CD4-positive, alpha-beta T cell (primary cell): Measurements from ENCODE around the gene NIM1K. TPM values are rescaled to one million over a fixed set of nuclear protein-coding genes. Genes with fewer than 3 reads are reported as not detected.
"Not testable (repeated sequence)": the region's sequence is repeated elsewhere in the genome, so short reads cannot be mapped to it uniquely, and the experiment has no call there.

ENCODE experiments used
- ATAC-seq: fragments of 200-7000 bp; cut with Tn5 transposase; one replicate; pipeline ENCODE4 v1.10.0; 2022; ENCODE audit warnings: mild to moderate bottlenecking; ENCODE audit not compliant: poor library complexity
- CTCF ChIA-PET: fragments of 350-600 bp; sonication (Branson Sonifier 250); formaldehyde crosslinking; loops from one replicate; lab custom pipeline; 2021; ENCODE audit warnings: antibody characterized with exemption, inconsistent platforms; lab: Charles Lee
- POLR2A ChIA-PET: fragments of 350-600 bp; sonication (Branson Sonifier 250); formaldehyde crosslinking; loops from one replicate; lab custom pipeline; 2021; ENCODE audit warnings: antibody characterized with exemption, inconsistent platforms; lab: Charles Lee
- DNase-seq, 14 experiments: peaks; one replicate each; pipeline ENCODE4 v3.0.0-alpha.2; 2013 to 2020; ENCODE audit warnings: mixed read lengths in 2 of 14
- H3K27ac ChIP-seq, 2 donors: one replicate each; pipeline versions ENCODE4 v1.5.1 to v1.7.0; 2013; ENCODE audit warnings: low read length in 2 of 2, low read depth in 1 of 2, mild to moderate bottlenecking in 1 of 2
- H3K27me3 ChIP-seq, 2 experiments: 1 replicate in 1 of 2; 2 replicates in 1 of 2; pipeline versions ENCODE4 v1.6.1 to v1.7.0; 2013; ENCODE audit warnings: low read length in 2 of 2, control low read depth in 1 of 2, mild to moderate bottlenecking in 1 of 2, moderate library complexity in 1 of 2; ENCODE audit not compliant: insufficient read depth in 2 of 2, control insufficient read depth in 1 of 2
- H3K36me3 ChIP-seq: one replicate; pipeline ENCODE4 v1.6.1; 2013; ENCODE audit warnings: low read length, control low read depth; ENCODE audit not compliant: insufficient read depth
- H3K4me1 ChIP-seq: one replicate; pipeline ENCODE4 v1.6.1; 2013; ENCODE audit warnings: low read length, control low read depth; ENCODE audit not compliant: insufficient read depth
- H3K4me3 ChIP-seq: one replicate; pipeline ENCODE4 v1.5.1; 2013; ENCODE audit warnings: mild to moderate bottlenecking, low read length, moderate library complexity
- H3K9me3 ChIP-seq, 2 experiments: 1 replicate in 1 of 2; 2 replicates in 1 of 2; pipeline versions ENCODE4 v1.6.1 to v1.7.0; 2013; ENCODE audit warnings: low read length in 2 of 2, mild to moderate bottlenecking in 2 of 2, control low read depth in 1 of 2, moderate library complexity in 1 of 2; ENCODE audit not compliant: control insufficient read depth in 1 of 2, insufficient read depth in 1 of 2
- H3K27ac Mint-ChIP-seq: one replicate; pipeline ENCODE4 v1.8.0; 2020; ENCODE audit warnings: mixed read lengths
- H3K27me3 Mint-ChIP-seq: one replicate; pipeline ENCODE4 v1.8.0; 2021; ENCODE audit warnings: mixed read lengths
- H3K36me3 Mint-ChIP-seq: one replicate; pipeline ENCODE4 v1.8.0; 2021; ENCODE audit warnings: low read depth, mixed read lengths
- H3K4me1 Mint-ChIP-seq: one replicate; pipeline ENCODE4 v1.8.0; 2021; ENCODE audit warnings: low read depth, mixed read lengths
- H3K4me3 Mint-ChIP-seq: one replicate; pipeline ENCODE4 v1.8.0; 2020; ENCODE audit warnings: mild to moderate bottlenecking, mixed read lengths
- H3K9me3 Mint-ChIP-seq: one replicate; pipeline ENCODE4 v1.8.0; 2020; ENCODE audit warnings: mixed read lengths
- intact Hi-C, 2 experiments: fragments of 100-400 bp; cut with DNase I in 1 of 2; cut with micrococcal nuclease in 1 of 2; formaldehyde crosslinking; loops; one replicate each; pipeline versions ENCODE4 v1.15.1 to v1.9.0; 2023 to 2025; cut with DNase I, micrococcal nuclease
- total RNA-seq, 174 experiments: library from RNA in 2 of 174; stranded (reverse) in 2 of 174; gene quantifications; one replicate each; pipeline ENCODE4 v1.2.3 and lab custom pipeline; 2021 to 2026
- TF ChIP-seq, protein P1 (sequence below): fragments of 200-600 bp; IDR thresholded peaks from one replicate; pipeline ENCODE4 v1.8.0; 2022; ENCODE audit warnings: antibody characterized with exemption, mild to moderate bottlenecking

The NIM1K gene
- total RNA-seq, 2 experiments from 2014 or later, result 0.08 to 0.44 TPM

- CTCF ChIA-PET, result no interaction called here
- DNase-seq (no peak), ATAC-seq (no peak)
- Mint-ChIP-seq H3K27me3 (no peaks in the 10 kb centered on the region), H3K27ac (no peak overlapping the region), H3K4me1 (peaks cover 8% of the 10 kb centered on the region), H3K9me3 (no peaks in the 10 kb centered on the region), H3K36me3 (peaks cover 74% of the 10 kb centered on the region), H3K4me3 (no peak overlapping the region)
- Histone ChIP-seq H3K27ac (no peak overlapping the region), H3K4me3 (no peak overlapping the region), H3K4me1 (no peaks in the 10 kb centered on the region), H3K9me3 (no peaks in the 10 kb centered on the region), H3K36me3 (peaks cover 37% of the 10 kb centered on the region), H3K27me3 (no peaks in the 10 kb centered on the region)
- intact Hi-C loops, result no loop called here
- TF ChIP-seq, protein P1, sequence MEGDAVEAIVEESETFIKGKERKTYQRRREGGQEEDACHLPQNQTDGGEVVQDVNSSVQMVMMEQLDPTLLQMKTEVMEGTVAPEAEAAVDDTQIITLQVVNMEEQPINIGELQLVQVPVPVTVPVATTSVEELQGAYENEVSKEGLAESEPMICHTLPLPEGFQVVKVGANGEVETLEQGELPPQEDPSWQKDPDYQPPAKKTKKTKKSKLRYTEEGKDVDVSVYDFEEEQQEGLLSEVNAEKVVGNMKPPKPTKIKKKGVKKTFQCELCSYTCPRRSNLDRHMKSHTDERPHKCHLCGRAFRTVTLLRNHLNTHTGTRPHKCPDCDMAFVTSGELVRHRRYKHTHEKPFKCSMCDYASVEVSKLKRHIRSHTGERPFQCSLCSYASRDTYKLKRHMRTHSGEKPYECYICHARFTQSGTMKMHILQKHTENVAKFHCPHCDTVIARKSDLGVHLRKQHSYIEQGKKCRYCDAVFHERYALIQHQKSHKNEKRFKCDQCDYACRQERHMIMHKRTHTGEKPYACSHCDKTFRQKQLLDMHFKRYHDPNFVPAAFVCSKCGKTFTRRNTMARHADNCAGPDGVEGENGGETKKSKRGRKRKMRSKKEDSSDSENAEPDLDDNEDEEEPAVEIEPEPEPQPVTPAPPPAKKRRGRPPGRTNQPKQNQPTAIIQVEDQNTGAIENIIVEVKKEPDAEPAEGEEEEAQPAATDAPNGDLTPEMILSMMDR, result no peak
- POLR2A ChIA-PET, result interaction anchor here (0.6 kb wide), 1 partner anchor 62 kb away, joined by 3 read pairs; no protein-coding TSS in a partner anchor
Measured at GRCh38 chr5:43174586-43174985, 17.4 kb upstream of the NIM1K start.

DNA sequence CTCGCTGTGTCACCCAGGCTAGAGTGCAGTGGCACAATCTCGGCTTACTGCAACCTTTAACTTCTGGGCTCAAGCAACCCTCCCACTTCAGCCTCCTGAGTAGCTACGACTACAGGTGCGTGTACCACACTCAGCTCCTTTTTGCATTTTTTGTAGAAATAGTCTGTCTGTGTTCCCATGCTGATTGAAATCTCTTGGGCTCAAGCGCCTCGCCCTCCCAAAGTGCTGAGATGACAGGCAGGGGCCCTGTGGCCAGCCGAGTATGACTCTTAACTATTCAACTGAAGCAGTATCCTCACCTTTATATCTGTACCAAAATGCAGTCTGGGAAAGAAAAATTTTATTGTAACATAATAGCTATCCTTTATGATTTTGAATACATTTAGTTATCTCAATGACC, 12.2 kb upstream of the NIM1K start:
- ATAC-seq (no peak), DNase-seq (no peak)
- H3K4me1 Mint-ChIP-seq, result peaks cover 1% of the 10 kb centered on the region
- Histone ChIP-seq H3K27me3 (no peaks in the 10 kb centered on the region), H3K4me1 (no peaks in the 10 kb centered on the region), H3K36me3 (peaks cover 11% of the 10 kb centered on the region), H3K4me3 (no peak overlapping the region), H3K27ac (no peak overlapping the region), H3K9me3 (no peaks in the 10 kb centered on the region)
- intact Hi-C loops, result no loop called here
- H3K27ac Mint-ChIP-seq, result no peak overlapping the region
- H3K9me3 Mint-ChIP-seq, result no peaks in the 10 kb centered on the region
- ChIA-PET CTCF (interaction anchor here (0.5 to 1.4 kb wide), 2 partner anchors 12 to 44 kb away, joined by 3 read pairs; partner anchors contain the start of gene NIM1K), POLR2A (no interaction called here)
- TF ChIP-seq, protein P1, result no peak
- H3K27me3 Mint-ChIP-seq, result no peaks in the 10 kb centered on the region
- H3K4me3 Mint-ChIP-seq, result no peak overlapping the region
- peaks cover 50% of the 10 kb centered on the region for H3K36me3 Mint-ChIP-seq

GRCh38 chr5:43182421-43182820, 9.6 kb upstream of the NIM1K start:
- Histone ChIP-seq H3K27ac (no peak overlapping the region), H3K4me1 (no peaks in the 10 kb centered on the region), H3K4me3 (no peak overlapping the region), H3K36me3 (no peaks in the 10 kb centered on the region), H3K9me3 (no peaks in the 10 kb centered on the region), H3K27me3 (no peaks in the 10 kb centered on the region)
- Mint-ChIP-seq H3K4me1 (no peaks in the 10 kb centered on the region), H3K4me3 (no peak overlapping the region), H3K36me3 (peaks cover 34% of the 10 kb centered on the region), H3K9me3 (no peaks in the 10 kb centered on the region), H3K27me3 (no peaks in the 10 kb centered on the region), H3K27ac (no peak overlapping the region)
- CTCF ChIA-PET, result interaction anchor here (0.6 kb wide), 1 partner anchor 187 kb away, joined by 3 read pairs; no protein-coding TSS in a partner anchor
- TF ChIP-seq, protein P1, result no peak
- intact Hi-C loops, result no loop called here
- POLR2A ChIA-PET, result no interaction called here
- no peak for ATAC-seq
- DNase-seq, result no peak

DNA sequence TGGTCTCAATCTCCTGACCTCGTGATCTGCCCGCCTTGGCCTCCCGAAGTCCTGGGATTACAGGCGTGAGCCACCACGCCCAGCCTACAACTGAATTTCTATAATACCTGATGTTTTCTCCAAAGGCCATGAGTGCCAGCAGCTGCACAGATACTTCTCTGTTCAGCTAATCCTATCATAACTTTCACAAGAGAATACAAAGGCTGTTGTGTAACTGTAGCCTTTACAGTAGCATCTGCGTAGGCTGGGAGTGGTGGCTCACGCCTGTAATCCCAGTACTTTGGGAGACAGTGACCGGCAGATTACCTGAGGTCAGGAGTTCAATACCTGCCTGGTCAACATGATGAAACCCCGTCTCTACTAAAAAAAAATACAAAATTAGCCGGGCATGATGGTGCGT, 8.9 kb upstream of the NIM1K start:
- H3K27me3 ChIP-seq, H3K27me3 Mint-ChIP-seq, H3K9me3 ChIP-seq, ATAC-seq, H3K4me3 Mint-ChIP-seq, H3K36me3 ChIP-seq, H3K9me3 Mint-ChIP-seq, H3K4me1 Mint-ChIP-seq, H3K4me1 ChIP-seq, intact Hi-C loops, H3K27ac Mint-ChIP-seq, H3K27ac ChIP-seq, DNase-seq, POLR2A ChIA-PET, H3K4me3 ChIP-seq: not testable (repeated sequence)
- CTCF ChIA-PET, result interaction anchor here (0.6 kb wide), 1 partner anchor 188 kb away, joined by 3 read pairs; no protein-coding TSS in a partner anchor
- peaks cover 28% of the 10 kb centered on the region for H3K36me3 Mint-ChIP-seq
